Measurements from ENCODE around the gene TP63. TPM values are rescaled to one million over a fixed set of nuclear protein-coding genes. Genes with fewer than 3 reads are reported as not detected.
A peak's percentile ranks its signal among the peaks of the same experiment; 100 is the strongest.

Gene TP63
- total RNA-seq, 2 donors from 2014 or later: 0.06 to 0.68 TPM

DNA sequence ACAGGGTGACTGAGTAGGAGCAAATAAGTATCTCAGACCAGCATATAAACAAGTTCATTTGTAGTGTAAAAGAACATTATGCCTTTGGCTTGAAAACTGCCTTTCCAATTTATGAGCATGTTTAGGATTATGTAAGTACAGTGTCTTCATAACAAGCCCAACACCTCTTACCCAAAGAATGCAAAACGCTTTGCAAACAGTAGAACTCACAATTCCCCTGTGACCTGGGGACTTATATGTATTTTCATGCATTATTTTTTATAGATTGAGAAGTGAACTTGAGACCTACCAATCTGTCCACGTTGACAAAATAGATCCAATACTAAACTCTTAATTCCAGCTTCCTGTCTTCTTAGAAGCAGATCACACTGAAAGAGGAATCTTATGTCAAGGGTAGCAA lies 202.1 kb downstream of the TP63 start:
- H3K27ac Mint-ChIP-seq: no peak overlapping the region
- ATAC-seq (no peak), DNase-seq (ENCODE audit: low spot score in 2 of 2) (no peak)
- H3K9me3 Mint-ChIP-seq: peaks cover 0 to 4% of the 10 kb centered on the region in 2 donors
- no peaks in the 10 kb centered on the region for H3K36me3 Mint-ChIP-seq

DNA sequence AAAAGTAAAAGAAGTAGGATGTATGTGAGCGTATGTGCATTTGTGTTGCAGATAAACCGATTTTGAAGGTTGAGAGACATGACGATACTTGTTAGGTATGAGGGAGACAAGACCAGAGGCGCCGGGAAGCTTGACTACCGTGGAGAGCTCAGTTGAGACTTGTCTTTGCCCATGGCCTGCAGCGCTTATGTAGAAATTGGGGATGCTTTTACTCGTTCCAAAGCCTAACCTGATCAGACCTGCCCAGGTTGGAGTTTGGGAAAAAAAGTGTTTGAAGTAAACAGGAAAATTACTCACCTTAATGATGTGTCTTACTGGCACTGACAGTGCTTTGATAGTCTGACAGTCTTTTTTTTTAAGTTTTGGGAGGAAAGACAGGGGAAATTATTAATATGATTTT lies 202.8 kb downstream of the TP63 start:
- DNase-seq (ENCODE audit: low spot score in 2 of 2) (no peak), ATAC-seq (no peak)
- no peaks in the 10 kb centered on the region for H3K36me3 Mint-ChIP-seq
- peaks cover 0 to 5% of the 10 kb centered on the region in 2 donors for H3K9me3 Mint-ChIP-seq
- peak overlapping the region in 1 of 2 donors; percentile 51 for H3K27ac Mint-ChIP-seq

DNA sequence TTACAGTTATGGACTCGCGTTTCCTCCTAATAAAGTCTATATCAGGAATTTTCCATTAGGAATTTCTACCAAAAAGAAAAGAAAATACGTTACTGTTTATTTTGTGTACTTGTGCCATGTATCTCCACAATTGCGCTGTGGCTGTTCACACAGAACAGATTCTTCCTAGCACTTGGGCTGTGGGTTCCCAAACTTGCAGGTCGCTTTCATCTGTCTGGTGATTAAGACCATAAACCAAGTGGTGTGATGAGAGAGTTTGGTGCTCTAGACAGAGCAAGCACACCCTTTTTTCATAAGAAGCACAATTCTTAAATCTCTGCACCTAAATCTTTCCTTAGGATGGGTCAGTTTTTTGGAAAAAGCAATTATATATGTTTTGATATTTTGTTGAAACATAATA lies 203.3 kb downstream of the TP63 start:
- Mint-ChIP-seq H3K9me3 (peaks cover 0 to 5% of the 10 kb centered on the region in 2 donors), H3K36me3 (peaks cover 0 to 3% of the 10 kb centered on the region in 2 donors), H3K27ac (no peak overlapping the region)
- ATAC-seq (no peak), DNase-seq (ENCODE audit: low spot score in 2 of 2) (no peak)

DNA sequence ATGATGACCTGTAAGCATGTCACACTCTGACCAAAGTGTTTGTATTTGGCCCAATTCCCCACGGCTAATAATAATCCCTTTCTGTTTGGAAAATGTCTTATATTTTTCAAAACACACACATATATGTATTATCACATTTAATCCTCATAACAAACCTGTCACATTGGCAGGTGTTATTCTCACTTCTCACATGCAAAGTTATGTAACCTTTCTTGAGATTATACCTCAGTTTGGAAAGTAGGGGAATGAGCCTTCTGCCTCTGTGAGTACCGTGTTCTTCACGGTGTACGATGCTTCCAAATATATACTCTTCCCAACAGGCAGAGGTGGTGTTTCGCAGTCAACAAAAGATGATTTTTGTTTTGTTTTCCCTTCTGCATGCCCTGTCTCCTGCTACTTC lies 205.6 kb downstream of the TP63 start:
- DNase-seq (ENCODE audit: low spot score in 2 of 2) (no peak), ATAC-seq (peak in 1 of 2 donors; percentile 22)
- H3K36me3 Mint-ChIP-seq: peaks cover 0 to 11% of the 10 kb centered on the region in 2 donors
- H3K27ac Mint-ChIP-seq: no peak overlapping the region
- peaks cover 0 to 5% of the 10 kb centered on the region in 2 donors for H3K9me3 Mint-ChIP-seq

DNA sequence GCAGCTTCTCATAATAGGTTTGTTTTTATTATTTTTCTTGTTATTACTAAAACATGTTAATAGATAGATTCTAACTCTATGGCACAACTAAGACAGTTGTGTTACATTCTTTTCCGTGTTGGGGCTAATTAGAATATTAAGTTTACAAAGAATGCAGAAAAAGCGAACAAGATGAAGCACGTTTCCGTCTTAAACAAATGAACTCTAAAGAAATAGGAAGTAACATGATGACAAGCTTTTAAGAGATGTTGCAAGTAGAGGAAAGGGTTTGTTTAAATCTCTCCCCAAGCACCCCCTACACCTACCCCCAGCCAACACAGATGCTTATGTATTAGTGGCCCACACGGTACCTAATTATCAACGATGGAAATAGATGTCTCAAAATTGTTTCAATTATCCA lies 207.1 kb downstream of the TP63 start:
- no peak overlapping the region for H3K27ac Mint-ChIP-seq
- peaks cover 0 to 5% of the 10 kb centered on the region in 2 donors for H3K9me3 Mint-ChIP-seq
- peaks cover 0 to 15% of the 10 kb centered on the region in 2 donors for H3K36me3 Mint-ChIP-seq
- DNase-seq (ENCODE audit: low spot score in 2 of 2) (no peak), ATAC-seq (no peak)

DNA sequence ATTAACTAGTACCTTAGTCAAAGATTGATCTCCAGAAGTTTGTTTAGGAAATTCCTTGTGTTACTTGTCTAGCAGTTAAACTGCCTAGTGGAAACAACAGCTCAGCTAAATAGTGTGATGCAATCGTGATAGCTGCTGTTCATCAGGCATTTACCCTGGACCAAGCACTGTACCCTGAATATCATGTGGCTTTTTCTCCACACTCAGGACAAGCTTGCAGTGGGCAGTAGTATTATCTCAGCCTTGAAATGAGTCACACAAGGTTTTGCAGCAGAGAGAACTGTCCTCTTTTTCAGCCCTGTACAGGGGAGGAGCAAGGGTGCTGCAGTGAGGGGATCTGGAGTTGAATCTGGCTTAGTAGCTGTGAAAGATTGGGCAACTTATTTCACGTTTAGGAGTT lies 208.4 kb downstream of the TP63 start:
- H3K9me3 Mint-ChIP-seq: peaks cover 0 to 5% of the 10 kb centered on the region in 2 donors
- DNase-seq (ENCODE audit: low spot score in 2 of 2) (no peak), ATAC-seq (peak in 1 of 2 donors; percentile 24)
- no peak overlapping the region for H3K27ac Mint-ChIP-seq
- H3K36me3 Mint-ChIP-seq: peaks cover 0 to 15% of the 10 kb centered on the region in 2 donors

DNA sequence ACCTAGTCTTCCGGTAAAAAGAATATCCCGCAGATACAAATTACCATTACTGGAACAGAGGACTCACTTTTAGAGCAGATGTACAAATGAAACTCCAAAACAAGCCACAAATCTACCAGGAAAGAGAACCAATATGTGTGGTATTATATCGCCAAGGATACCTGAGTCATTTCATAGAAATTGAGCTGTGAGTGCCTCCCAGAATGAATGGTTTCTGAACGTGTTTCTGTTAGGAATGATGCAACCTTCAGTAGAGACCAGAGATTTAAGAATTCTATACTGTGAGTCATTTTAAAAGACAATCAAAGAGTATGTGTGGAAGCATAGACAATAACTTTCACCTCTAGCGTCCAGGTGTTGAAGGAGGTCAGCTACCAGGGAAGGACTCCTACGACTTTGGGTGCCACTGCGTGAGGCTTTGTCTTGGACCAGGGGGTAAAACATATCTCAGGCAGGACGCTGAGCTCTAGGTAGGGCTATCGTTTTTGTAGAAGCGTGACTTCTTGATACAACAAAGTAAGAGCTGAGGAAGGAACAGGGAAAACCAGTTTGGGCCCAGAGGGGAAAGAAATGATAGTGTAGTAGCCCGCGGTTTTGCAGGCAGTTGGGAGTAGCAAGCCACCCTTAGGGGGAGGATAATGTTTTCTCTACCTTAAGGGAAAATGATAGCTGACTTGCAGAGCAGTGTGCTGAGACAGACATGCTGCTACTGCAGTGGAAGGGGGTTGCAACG lies 210.4 kb downstream of the TP63 start:
- ATAC-seq: peak; percentile 87 to 92
- peak overlapping the region; percentile 56 to 95 for H3K27ac Mint-ChIP-seq
- peaks cover 0 to 5% of the 10 kb centered on the region in 2 donors for H3K9me3 Mint-ChIP-seq
- DNase-seq (ENCODE audit: low spot score in 2 of 2): peak in 1 of 2 donors; percentile 20
- H3K36me3 Mint-ChIP-seq: peaks cover 0 to 15% of the 10 kb centered on the region in 2 donors

DNA sequence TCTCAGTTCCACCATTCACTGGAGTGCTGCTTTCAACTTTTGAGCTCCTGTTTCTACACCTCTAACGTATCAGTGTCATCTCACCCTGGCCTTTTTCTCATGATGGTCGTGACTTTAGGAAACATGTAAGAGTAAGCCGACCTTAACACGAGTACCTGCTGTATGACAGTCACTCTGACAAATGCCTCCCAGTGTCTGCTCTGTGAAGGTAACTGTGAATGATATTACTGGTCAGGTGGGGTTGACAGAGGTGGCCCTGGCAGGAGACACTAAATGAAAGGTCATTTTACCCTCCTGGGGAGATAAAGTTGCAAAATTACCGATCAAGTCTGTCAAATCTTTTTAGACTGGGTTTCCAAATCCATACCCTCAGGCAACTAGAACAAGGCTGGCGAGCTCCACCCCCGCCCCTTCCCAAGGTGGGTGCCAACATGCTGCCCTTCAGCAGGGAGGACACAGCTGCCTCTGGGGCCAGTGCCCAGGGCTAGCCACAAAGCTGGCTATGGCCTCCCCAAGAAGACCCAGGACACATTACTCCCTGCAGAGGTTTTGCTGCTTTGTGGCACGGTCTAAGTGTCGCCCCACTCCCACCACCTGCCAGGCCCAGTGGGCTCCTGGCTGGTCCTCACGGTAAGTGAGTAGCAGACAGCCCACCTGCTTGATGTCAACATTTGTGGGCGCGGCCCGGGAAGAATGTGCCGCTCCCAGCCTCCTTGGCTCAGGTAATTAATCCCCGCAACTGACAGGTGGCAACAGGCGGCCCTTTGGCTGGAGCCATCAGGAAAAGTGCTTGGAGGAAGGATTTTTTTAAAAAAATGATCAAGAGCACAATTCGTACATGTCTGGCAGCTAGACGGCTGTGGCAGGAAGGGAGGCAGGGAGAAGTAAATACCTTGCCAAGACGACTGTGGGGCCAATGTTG lies 211.8 kb downstream of the TP63 start:
- Mint-ChIP-seq H3K36me3 (peaks cover 0 to 15% of the 10 kb centered on the region in 2 donors), H3K27ac (peak overlapping the region in 1 of 2 donors; percentile 95), H3K9me3 (peaks cover 0 to 3% of the 10 kb centered on the region in 2 donors)
- ATAC-seq (no peak), DNase-seq (ENCODE audit: low spot score in 2 of 2) (no peak)

DNA sequence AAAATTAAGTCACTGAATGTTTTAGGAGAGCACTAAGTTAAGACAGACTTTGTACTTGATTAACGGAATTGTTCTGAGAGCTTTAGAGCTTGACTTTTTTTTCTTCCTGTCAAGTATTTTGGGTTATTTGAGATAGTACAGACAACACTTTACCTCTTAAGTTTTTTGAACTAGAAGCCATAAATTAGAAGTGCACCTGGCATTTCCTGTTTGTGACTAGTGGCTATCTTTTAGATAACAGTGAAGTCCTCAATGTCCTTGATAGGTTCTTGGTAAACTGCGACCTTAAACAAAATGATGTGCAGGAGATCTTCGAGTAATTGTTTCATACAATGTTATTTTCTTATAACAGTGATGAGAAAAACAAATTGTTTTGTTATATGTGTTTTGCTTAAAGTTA lies 213.9 kb downstream of the TP63 start:
- Mint-ChIP-seq H3K27ac (no peak overlapping the region), H3K36me3 (peaks cover 0 to 6% of the 10 kb centered on the region in 2 donors), H3K9me3 (no peaks in the 10 kb centered on the region)
- DNase-seq (ENCODE audit: low spot score in 2 of 2): no peak
- ATAC-seq: no peak

DNA sequence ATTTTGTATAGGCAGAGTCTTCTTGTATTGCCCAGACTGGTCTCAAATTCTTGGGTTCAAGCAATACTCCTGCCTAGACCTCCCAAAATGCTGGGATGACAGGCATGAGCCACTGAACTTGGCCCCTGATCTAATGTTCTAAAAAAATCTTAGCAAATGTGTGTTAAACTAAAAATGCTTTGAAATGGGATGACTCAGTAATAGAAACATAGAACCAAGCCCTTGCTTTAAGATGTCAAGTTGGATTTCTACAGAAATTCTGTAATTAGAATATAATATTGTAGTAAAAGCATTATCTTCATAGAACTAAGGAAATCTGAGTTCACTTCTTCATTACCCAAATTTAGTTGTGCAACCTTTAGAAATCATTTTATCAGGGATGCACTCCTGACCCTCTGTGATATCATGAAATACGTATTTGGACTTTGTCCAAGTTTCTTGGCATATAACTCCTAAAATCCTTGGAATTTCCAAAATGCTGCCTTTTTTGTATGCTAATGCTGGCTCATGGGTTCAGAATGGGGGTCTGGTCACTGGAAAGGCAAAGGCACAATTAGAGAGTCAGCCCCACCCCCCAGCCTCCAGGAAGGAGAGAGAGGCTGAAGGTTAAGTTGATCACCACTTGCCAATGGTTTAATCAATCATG lies 217.3 kb downstream of the TP63 start:
- Mint-ChIP-seq H3K36me3 (no peaks in the 10 kb centered on the region), H3K9me3 (no peaks in the 10 kb centered on the region), H3K27ac (no peak overlapping the region)
- no peak for ATAC-seq
- DNase-seq (ENCODE audit: low spot score in 2 of 2): no peak

DNA sequence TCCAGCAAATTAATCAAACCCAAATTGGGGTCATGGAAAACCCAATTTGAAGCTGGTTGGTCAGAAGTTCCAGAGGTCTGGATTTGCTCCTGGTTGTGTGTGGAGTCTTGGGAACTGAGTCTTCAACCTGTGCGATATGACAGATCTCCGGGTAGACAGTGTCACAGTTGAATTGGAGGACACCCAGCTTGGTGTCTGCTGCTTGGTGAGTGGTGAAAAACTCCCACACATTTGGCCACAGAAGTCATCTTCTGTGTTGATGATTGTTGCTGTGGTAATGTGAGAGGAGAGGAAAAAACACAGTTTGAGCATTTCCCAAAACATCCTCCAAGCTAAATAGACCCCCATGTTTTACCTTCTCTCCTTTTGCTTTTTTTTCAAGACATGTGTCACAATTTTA lies 218.1 kb downstream of the TP63 start:
- ATAC-seq (peak in 1 of 2 donors; percentile 55), DNase-seq (ENCODE audit: low spot score in 2 of 2) (no peak)
- no peaks in the 10 kb centered on the region for H3K9me3 Mint-ChIP-seq
- no peaks in the 10 kb centered on the region for H3K36me3 Mint-ChIP-seq
- H3K27ac Mint-ChIP-seq: no peak overlapping the region

DNA sequence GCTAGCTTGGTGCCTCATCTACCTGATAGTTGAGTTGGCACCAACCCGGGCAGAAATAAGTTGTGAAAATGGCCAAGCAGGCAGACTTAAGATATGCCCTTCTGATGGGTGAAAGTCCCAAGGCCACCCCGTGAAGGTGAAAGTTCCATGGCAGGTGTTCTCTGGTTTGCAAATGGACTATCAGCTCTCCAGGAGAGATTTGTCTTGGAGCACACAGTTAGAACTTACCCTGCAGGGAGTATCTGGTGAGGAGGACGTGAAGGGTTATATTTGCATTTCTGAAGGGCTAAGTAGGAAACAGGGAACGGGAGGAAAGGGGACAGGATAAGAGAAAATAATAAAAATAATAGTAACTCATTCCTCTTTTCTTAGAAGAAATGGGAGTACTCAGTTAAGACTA lies 220.5 kb downstream of the TP63 start:
- ATAC-seq (no peak), DNase-seq (ENCODE audit: low spot score in 2 of 2) (no peak)
- H3K9me3 Mint-ChIP-seq: no peaks in the 10 kb centered on the region
- no peak overlapping the region for H3K27ac Mint-ChIP-seq
- H3K36me3 Mint-ChIP-seq: no peaks in the 10 kb centered on the region

DNA sequence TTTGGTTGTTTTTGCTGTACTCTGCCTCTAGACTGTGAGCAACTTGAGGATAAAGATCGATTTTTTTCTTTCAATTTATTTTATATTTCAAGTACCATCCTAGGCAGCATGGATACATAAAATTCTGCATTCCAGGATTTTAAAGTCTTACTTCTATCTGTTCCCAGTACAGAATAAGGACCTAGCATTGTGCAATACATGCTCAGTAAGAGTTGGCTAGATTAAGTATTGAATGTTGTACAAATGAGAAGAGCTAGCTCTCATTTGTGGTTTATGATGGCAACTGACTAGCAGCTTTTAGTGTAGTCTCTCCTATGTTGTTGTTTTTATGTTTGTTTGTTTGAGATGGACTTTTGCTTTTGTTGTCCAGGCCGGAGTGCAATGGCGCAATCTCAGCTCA lies 222.7 kb downstream of the TP63 start:
- no peaks in the 10 kb centered on the region for H3K9me3 Mint-ChIP-seq
- no peaks in the 10 kb centered on the region for H3K36me3 Mint-ChIP-seq
- DNase-seq (ENCODE audit: low spot score in 2 of 2) (no peak), ATAC-seq (no peak)
- H3K27ac Mint-ChIP-seq: no peak overlapping the region

DNA sequence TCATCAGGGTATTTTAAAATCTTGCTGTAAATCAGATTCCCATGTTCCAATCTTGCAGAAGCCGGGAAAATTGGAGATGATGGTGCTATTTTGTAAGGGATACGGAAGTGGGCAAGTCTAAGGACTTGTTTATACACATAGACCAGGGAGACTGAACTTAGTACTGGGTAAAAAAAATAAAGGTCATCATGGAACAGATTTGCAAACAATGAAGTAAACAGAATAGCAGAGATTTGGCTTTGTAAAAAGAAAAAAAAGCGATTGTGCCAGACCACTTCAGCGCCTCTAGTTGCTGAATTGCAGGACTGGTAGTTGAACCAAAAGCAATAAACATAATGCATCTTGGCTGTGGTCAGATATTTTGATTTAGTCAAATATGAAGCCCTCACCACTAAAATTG lies 229.1 kb downstream of the TP63 start:
- Mint-ChIP-seq H3K27ac (no peak overlapping the region), H3K36me3 (no peaks in the 10 kb centered on the region), H3K9me3 (no peaks in the 10 kb centered on the region)
- ATAC-seq (no peak), DNase-seq (ENCODE audit: low spot score in 2 of 2) (no peak)

DNA sequence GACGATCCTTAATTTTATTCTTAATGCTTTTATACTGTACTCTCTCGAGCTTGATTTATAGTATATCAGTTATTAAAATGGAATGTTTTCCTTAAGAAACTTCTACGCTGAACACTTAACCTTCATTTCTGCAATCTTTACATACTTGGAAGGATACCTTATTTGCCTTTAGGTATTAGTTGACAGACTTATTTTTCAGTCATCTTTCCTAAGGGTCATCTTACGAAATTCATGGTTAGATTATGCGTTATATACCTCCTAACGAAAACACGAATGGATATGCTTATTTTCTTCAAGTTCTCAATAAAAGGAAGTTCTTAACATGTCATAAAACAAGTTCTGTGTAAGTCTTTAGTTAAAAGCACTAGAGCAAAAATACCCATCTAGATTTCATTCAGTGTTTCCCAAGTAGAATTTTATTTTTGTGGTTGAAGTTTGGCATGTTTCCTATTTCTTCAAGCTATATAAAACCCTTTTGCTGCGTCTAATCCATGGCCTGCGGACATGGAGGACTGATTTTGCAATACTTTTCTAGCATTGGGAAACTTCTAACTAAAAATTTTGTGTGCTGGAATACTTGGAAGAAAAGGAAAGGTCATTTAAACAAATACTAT lies 231.3 kb downstream of the TP63 start:
- H3K36me3 Mint-ChIP-seq: no peaks in the 10 kb centered on the region
- ATAC-seq (no peak), DNase-seq (ENCODE audit: low spot score in 2 of 2) (no peak)
- no peaks in the 10 kb centered on the region for H3K9me3 Mint-ChIP-seq
- no peak overlapping the region for H3K27ac Mint-ChIP-seq

DNA sequence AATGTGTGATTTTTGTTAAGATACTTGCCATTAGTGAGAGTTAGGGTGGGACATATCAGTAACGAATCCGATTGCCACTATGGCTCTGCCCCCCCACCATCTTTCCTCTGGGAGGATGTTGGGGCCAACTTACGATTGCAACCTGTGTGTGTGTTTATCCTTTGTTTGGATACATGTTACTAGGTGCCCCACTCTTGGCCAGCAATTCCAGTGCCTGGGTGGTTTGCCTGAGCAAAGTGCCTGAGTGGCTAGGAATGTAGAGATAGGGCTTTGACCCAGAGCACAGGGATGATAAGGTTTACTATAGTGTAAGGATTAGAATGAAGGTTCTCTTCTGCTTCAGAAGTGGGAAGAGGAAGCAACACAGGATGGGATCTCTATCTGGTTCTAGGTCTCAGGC lies 231.8 kb downstream of the TP63 start:
- DNase-seq (ENCODE audit: low spot score in 2 of 2): no peak
- Mint-ChIP-seq H3K9me3 (no peaks in the 10 kb centered on the region), H3K27ac (no peak overlapping the region), H3K36me3 (no peaks in the 10 kb centered on the region)
- ATAC-seq: no peak

DNA sequence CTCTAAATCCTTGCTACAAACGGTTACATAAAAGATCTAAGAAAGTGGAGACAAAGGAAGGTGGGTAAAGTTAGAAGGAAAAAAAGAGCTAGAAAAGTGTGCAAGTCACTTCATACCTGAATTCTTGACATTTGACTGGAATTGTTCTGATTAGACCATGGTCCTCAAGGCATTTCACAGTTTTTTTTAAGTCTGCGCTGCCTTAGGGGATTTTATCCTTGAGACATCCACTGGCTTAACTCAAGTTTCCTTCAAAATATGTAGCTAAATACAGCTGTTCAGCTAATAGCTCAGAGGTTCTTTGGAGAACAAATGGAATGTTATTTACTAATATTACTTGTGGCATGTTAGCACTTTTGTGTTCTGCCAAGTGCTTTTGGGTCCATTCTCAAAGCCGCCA lies 236.9 kb downstream of the TP63 start:
- H3K27ac Mint-ChIP-seq: no peak overlapping the region
- ATAC-seq (no peak), DNase-seq (ENCODE audit: low spot score in 2 of 2) (no peak)
- no peaks in the 10 kb centered on the region for H3K36me3 Mint-ChIP-seq
- no peaks in the 10 kb centered on the region for H3K9me3 Mint-ChIP-seq

All from activated naive CD4-positive, alpha-beta T cell treated with anti-CD3 and anti-CD28 coated beads, Interleukin-2, amount 50 U/mL, for 72 hours (primary cell).